Endothelial cell (in vitro differentiated cells): ENCODE measurements around the gene SPDYE16. TPM values are rescaled to one million over a fixed set of nuclear protein-coding genes. Genes with fewer than 3 reads are reported as not detected.
A peak's percentile ranks its signal among the peaks of the same experiment; 100 is the strongest.
"Not testable (repeated sequence)": the region's sequence is repeated elsewhere in the genome, so short reads cannot be mapped to it uniquely, and the experiment has no call there.

Experiments used
- DNase-seq: peaks from one replicate; pipeline ENCODE4 v3.0.0; 2021; ENCODE audit warnings: low spot score
- H3K27ac Mint-ChIP-seq: one replicate; pipeline ENCODE4 v1.8.0; 2021; ENCODE audit warnings: mixed read lengths, inconsistent platforms; ENCODE audit not compliant: unreplicated experiment
- H3K27me3 Mint-ChIP-seq: one replicate; pipeline ENCODE4 v1.8.0; 2021; ENCODE audit warnings: mild to moderate bottlenecking, moderate library complexity, mixed read lengths, inconsistent platforms; ENCODE audit not compliant: unreplicated experiment
- H3K36me3 Mint-ChIP-seq: one replicate; pipeline ENCODE4 v1.8.0; 2021; ENCODE audit warnings: mild to moderate bottlenecking, low read depth, mixed read lengths, inconsistent platforms; ENCODE audit not compliant: unreplicated experiment
- H3K4me1 Mint-ChIP-seq: one replicate; pipeline ENCODE4 v1.8.0; 2021; ENCODE audit warnings: mild to moderate bottlenecking, mixed read lengths, inconsistent platforms; ENCODE audit not compliant: unreplicated experiment
- H3K4me3 Mint-ChIP-seq: one replicate; pipeline ENCODE4 v1.8.0; 2021; ENCODE audit warnings: mild to moderate bottlenecking, mixed read lengths, inconsistent platforms; ENCODE audit not compliant: unreplicated experiment
- H3K9me3 Mint-ChIP-seq: one replicate; pipeline ENCODE4 v1.8.0; 2021; ENCODE audit warnings: mixed read lengths, inconsistent platforms; ENCODE audit not compliant: unreplicated experiment
- total RNA-seq: library from RNA; stranded (reverse); fragmentation: NEBNext Ultra II Directional; extraction: Animal tissue kit (Norgen Biotek cat#: 25700); gene quantifications from one replicate; pipeline ENCODE4 v1.2.1, GENCODE V29; 2021; ENCODE audit not compliant: unreplicated experiment
- TF ChIP-seq, protein P1 (sequence below): fragments of 200-600 bp; sonication (generic); IDR thresholded peaks from one replicate; pipeline ENCODE4 v1.5.0; 2021; ENCODE audit warnings: antibody characterized with exemption; ENCODE audit not compliant: unreplicated experiment

The SPDYE16 gene
- total RNA-seq, 1 donor from 2014 or later: not detected

DNA sequence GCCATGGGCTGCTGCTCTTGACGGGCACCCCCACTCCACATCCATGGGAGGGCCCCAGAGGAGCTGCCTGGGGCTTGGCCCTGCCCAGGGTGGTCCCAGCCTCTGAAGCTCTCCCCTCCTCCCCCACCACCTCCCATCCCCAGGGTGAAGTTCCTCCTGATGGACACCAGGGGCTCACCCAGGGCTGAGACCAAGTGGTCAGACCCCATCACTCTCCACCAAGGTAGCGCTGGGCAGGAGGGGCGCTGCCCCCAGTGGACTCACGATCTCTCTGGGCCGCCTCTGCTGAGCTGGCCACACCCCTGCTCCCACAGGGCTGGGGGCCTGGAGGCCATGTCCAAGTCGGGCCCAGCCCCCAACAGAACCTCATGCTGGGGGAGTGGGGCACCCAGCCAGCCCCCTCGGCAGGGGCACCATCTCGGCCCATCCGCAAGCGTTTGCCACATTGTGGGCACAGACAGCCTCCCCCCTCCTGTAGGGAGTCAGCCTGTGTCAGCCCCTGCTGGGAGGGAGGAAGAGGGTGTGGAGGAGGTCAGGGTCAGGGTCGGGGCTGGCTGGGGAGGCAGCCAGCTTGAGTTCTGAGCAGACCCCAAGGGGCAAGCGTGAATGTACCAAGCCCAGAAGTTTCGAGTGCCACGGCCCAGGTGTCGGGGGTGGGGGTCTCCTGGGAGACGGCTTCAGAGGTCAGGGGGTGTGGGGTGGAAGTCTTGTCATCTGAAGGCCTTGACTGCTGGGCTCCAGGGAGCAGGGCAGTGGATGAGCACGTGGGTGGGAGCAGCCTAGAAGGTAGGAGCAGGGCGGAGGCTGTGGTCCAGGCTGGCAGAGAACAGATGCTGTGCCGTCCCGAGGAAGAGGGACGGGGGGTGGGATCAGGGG lies 29.9 kb downstream of the SPDYE16 start:
- no peak overlapping the region for H3K4me3 Mint-ChIP-seq
- TF ChIP-seq, protein P1, sequence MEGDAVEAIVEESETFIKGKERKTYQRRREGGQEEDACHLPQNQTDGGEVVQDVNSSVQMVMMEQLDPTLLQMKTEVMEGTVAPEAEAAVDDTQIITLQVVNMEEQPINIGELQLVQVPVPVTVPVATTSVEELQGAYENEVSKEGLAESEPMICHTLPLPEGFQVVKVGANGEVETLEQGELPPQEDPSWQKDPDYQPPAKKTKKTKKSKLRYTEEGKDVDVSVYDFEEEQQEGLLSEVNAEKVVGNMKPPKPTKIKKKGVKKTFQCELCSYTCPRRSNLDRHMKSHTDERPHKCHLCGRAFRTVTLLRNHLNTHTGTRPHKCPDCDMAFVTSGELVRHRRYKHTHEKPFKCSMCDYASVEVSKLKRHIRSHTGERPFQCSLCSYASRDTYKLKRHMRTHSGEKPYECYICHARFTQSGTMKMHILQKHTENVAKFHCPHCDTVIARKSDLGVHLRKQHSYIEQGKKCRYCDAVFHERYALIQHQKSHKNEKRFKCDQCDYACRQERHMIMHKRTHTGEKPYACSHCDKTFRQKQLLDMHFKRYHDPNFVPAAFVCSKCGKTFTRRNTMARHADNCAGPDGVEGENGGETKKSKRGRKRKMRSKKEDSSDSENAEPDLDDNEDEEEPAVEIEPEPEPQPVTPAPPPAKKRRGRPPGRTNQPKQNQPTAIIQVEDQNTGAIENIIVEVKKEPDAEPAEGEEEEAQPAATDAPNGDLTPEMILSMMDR: peak; percentile 65
- H3K36me3 Mint-ChIP-seq: no peaks in the 10 kb centered on the region
- H3K27me3 Mint-ChIP-seq: no peaks in the 10 kb centered on the region
- H3K27ac Mint-ChIP-seq: no peak overlapping the region
- peak; percentile 64 for DNase-seq
- H3K9me3 Mint-ChIP-seq: no peaks in the 10 kb centered on the region
- H3K4me1 Mint-ChIP-seq: peaks cover 3% of the 10 kb centered on the region

DNA sequence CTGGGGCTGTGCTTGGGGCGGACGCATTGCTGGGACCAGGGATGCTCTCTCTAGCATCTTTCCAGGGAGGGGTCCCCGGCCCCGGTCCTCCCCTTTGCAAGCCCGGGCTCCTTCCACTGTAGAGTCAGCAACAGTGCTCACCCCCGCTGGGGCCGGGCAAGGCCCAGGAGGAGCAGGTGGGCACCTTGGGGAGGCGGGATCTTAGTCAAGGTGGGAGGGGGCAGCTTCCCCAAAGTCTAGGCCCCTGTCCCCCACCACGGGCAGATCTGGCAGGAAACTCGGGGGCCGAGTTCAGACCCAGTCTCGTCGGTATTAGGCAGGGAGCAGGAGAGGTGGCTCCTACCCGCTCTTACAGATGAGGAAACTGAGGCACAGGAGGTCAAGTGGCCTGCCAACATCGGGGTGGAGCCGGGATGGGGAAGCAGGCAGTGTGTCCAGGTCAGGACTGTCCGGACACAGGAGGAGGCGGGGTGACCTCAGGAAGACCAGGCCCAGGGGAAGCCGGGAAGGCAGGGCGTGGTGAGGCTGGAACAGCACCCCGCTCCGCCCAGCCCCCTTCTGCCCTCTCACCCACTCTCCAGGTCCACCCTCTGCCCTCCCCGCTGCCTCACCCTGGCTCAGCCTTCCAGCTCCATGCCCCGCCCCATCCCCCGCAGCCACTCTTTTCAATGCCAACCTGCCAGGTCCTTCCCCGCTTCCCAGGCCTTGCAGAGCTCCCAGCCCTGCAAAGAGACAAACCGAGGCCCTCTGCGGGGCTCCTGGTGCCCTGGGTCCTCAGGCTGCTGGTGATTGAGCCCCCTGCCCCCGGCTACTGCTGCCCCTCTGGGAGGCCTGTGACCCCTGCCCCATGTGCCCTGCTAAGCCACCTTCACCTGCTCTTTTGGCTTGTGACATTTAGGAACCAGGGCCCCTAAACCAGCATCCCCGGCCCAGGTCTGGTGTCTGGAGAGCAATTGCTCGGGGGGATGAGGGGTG lies 30.9 kb downstream of the SPDYE16 start:
- H3K9me3 Mint-ChIP-seq, H3K27me3 Mint-ChIP-seq, H3K4me1 Mint-ChIP-seq, H3K4me3 Mint-ChIP-seq, DNase-seq, H3K36me3 Mint-ChIP-seq, H3K27ac Mint-ChIP-seq: not testable (repeated sequence)

DNA sequence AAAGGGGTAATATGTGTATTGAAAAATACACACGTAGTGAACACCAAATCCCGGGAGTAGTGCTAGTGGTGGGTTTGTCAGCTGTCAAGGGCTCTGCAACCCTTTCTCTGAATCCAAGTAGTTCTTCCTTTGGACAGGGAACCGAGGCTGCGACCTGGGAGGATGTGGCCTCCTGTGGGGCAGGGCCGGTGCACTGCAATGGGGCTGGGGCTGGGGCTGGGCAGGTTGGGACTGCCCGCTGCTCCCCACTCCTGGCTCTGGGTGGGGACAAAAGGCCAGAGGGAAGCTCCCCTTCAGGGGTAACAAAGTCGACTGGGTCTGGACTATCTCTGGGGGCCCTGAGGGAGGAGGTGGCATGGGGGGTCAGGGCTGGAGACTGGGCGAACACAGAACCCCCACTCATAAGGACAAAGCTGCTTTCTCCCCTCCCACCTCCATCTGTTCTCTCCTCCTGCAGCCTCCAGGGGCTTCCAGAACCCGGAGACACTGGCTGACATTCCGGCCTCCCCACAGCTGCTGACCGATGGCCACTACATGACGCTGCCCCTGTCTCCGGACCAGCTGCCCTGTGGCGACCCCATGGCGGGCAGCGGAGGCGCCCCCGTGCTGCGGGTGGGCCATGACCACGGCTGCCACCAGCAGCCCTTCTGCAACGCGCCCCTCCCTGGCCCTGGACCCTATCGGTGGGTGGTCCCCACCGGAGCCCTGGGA lies 31.7 kb downstream of the SPDYE16 start:
- H3K9me3 Mint-ChIP-seq, H3K4me1 Mint-ChIP-seq, H3K4me3 Mint-ChIP-seq: not testable (repeated sequence)

DNA sequence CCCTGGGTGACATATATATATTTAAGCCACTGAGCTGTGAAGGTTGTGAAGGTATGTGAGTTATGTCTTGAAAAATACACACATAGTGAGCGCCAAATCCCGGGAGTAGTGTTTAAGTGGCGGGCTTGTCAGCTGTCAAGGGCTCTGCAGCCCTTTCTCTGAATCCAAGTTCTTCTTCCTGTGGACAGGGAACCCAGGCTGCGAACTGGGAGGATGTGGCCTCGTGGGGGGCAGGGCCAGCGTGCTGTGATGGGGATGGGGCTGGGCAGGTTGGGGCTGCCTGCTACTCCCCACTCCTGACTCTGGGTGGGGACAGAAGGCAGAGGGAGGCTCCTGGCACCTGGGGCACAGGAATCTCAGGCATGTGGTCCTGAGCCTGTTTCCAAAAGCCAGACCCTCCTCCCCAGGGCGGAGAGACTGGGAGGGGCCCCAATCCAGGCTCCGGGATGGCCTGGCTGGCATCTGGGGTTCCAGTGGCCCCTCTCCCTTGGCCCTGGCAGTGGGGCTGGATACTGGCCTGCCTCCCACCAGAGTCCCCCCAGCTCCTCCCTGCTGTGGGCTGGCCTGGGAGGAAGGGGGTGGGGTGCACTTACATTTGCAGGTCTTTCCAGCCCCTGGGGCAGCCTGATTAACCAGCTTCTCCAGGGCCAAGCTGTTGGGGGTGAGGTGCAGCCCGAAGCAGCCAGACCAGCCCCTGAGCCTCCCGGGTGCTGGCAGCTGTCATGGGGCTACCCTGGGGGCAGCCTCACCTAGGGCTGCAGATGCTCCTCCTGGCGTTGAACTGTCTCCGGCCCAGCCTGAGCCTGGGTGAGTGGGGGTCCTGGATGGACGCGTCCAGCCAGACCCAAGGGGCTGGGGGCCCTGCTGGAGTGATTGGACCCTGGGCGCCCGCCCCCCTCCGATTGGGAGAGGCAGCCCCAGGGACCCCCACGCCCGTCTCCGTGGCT lies 32.9 kb downstream of the SPDYE16 start, which contains the start of gene UPK3B:
UPK3B (plus strand) TSS at position 622 of the 947 bp plus-strand sequence; CDS start at position 723, 101 bp downstream.
- peak within 1 kb of the TSS; percentile 24 for H3K27ac Mint-ChIP-seq
- peaks cover 6% of the 10 kb centered on the region for H3K27me3 Mint-ChIP-seq
- no peak within 1 kb of the TSS for H3K4me3 Mint-ChIP-seq
- no peaks in the 10 kb centered on the region for H3K36me3 Mint-ChIP-seq
- H3K4me1 Mint-ChIP-seq: peaks cover 3% of the 10 kb centered on the region
- DNase-seq: no peak
- TF ChIP-seq, protein P1: no peak
- no peaks in the 10 kb centered on the region for H3K9me3 Mint-ChIP-seq

More for the DNA sequence above, 31.7 kb downstream of the SPDYE16 start:
- H3K36me3 Mint-ChIP-seq, DNase-seq, H3K27ac Mint-ChIP-seq, H3K27me3 Mint-ChIP-seq: not testable (repeated sequence)

DNA sequence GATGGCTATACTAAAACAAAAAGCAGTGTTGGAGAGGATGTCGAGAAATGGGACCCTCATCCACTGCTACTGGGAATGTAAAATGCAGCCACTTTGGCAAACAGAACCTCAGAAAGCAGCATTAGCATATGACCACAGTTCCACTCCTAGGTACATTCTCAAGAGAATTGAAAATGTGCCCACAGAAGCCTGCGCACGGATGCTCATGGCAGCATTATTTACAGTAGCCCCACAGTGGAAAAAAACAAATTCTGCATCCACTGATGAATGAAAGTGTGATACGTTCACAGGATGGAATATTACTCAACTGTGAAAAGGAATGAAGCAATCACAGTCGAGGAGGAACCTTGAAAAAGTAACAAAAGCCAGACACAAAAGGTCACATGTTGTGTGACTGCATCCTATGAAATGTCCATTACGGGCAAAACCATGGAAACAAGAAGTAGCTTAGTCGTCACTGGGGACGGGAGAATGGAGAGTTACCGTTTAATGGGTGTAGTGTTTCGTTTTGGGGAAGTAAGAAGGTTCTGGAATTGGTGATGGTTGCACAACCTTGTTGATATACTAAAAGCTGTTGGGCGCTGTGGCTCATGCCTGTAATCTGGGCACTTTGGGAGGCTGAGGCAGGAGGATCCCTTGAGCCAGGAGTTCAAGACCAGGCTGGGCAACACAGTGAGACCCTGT lies 35.2 kb downstream of the SPDYE16 start:
- Mint-ChIP-seq H3K27me3 (peaks cover 9% of the 10 kb centered on the region), H3K4me1 (peaks cover 3% of the 10 kb centered on the region), H3K27ac (no peak overlapping the region), H3K9me3 (no peaks in the 10 kb centered on the region), H3K36me3 (no peaks in the 10 kb centered on the region), H3K4me3 (no peak overlapping the region)
- TF ChIP-seq, protein P1: no peak
- no peak for DNase-seq

DNA sequence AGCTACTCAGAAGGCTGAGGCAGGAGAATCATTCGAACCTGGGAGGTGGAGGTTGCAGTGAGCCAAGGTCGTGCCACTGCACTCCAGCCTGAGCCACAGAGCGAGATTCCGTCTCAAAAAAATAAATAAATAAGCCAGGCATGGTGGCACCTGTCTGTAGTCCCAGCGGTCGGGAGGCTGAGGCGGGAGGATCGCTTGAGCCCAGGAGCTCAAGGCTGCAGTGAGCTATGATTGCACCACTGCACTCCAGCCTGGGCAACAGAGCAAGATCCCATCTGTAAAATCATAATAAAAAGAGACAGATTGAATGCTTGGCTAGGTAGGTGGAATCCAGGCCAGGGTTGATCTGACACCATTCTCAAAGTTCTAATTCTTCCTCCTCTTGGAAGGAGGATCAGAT lies 36.5 kb downstream of the SPDYE16 start:
- not testable (repeated sequence) for DNase-seq, H3K4me1 Mint-ChIP-seq, H3K27ac Mint-ChIP-seq, H3K36me3 Mint-ChIP-seq, H3K9me3 Mint-ChIP-seq, H3K4me3 Mint-ChIP-seq
- H3K27me3 Mint-ChIP-seq: peaks cover 11% of the 10 kb centered on the region
